HG02870 (cell line): Measurements from ENCODE around the gene SH3RF3.
A peak's percentile ranks its signal among the peaks of the same experiment; 100 is the strongest.
"Not testable (repeated sequence)": the region's sequence is repeated elsewhere in the genome, so short reads cannot be mapped to it uniquely, and the experiment has no call there.

Experiments
- ATAC-seq: cut with Tn5 transposase; IDR thresholded peaks from one replicate; pipeline ENCODE4 v1.9.1; 2021; ENCODE audit warnings: mild to moderate bottlenecking, moderate library complexity; ENCODE audit not compliant: unreplicated experiment

Gene SH3RF3

GRCh38 chr2:109213646-109214433, 84.8 kb downstream of the SH3RF3 start:
- peak; percentile 58 for ATAC-seq

DNA sequence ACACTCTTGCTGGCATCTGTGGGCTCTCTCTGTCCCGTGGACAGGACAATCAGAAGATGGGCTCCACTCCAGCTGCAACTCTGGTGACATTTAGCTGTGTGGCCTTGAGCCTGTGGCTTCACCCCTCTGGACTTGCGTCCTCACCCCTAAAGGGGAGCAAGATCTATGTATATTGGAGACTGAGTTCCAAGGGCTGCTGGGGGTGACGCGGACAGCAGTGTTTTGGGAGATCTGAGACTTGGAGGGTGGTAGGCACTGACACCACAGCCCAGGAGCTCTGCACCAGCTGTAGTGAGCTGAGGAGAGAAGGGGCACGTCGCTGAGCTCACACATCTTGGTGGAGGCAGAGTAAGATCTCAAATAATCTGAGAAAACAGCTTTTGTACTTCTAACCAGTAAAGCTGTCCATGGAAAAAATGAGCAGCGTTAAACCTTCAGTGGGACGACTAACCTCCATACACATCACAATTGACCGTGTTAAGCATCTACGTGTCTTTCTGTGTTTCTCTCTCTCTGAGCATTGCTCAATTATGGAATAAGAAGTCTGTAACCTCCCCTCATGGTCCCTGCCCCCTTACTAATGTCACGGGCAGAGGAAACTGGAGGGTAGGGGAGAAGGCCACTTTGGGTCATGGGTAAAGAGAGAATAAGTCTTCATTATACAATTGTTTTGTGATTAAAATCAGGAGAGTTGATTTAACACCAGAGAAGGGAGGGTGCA, 85.8 kb downstream of the SH3RF3 start:
- no peak for ATAC-seq

DNA sequence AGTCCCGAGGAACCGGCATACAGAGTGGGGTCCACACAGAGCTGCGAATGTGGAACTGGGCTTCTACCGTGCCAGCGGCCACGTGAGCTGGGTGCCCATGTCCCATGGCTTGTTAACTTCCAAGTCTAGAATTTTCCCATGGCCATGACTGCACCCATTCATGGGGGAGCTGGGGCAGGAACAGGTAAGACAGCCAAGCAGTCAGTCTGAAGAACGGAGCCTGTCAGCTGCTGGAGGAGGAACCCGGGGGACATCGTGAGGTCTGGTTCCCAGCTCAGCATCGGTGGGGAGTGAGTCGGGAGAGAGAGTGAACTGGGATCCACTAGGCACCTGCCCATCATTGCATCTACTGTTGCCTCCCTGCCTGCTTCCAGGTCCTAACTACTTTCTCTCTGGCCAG, 86.9 kb downstream of the SH3RF3 start:
- no peak for ATAC-seq

GRCh38 chr2:109216332-109216731, 87.3 kb downstream of the SH3RF3 start:
- no peak for ATAC-seq

- ATAC-seq = no peak
Measured at GRCh38 chr2:109217362-109218086, 88.5 kb downstream of the SH3RF3 start.

DNA sequence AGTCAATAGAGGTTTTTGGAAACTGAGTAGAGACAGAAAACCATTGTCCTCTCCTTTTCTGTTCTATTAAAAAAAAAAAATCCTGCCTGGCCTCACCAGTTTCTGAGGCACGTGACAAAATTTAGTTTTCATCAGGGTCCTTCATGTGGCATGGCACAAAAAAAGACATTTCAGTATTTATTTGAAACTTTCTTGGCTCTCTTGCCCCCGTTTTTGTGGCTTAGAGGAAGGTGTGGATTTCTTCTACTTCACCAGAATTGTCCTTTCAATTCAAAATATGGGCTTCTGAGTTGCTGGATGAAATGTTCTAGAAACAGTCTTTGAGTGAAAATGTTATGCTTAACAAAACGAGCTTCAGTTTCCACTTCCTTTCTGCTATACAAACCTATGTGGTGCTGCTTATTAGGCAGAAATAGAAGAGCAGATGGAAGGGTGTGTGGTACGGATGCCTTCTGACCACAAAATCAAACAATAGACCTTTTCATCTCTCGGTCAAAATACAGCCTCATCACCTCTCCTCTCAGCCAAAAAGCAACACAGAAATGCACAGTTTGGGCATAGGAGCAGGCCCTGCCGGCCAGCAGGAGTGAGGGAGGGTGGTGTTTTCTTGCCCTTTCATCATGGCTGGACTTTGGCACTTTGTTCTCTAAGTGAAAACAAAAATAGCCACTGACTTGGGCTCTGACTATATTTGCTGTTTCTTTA, 89.2 kb downstream of the SH3RF3 start:
- peak; percentile 56 for ATAC-seq

GRCh38 chr2:109218792-109219126, 89.8 kb downstream of the SH3RF3 start:
- ATAC-seq = no peak

DNA sequence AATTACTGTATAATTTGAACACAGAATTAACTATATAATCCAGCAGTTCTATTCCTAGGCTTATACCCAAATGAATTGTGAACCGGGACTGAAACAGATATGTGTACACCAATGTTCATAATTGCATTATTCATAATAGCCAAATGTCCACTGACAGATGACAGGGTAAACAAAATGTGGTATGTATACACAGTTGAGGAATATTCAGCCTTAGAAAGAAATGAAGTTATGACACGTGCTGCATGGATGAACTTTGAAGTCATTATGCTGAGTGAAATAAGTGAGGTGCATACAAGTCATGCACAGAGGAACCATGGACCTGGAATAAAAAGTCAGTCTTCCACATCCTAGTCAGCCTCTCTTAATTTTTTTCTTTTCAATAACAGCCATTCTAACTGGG, 91.9 kb downstream of the SH3RF3 start:
- ATAC-seq = no peak

- not testable (repeated sequence) for ATAC-seq
Measured at GRCh38 chr2:109221316-109221715, 92.3 kb downstream of the SH3RF3 start.

- no peak for ATAC-seq
Measured at GRCh38 chr2:109222422-109222821, 93.4 kb downstream of the SH3RF3 start.

DNA sequence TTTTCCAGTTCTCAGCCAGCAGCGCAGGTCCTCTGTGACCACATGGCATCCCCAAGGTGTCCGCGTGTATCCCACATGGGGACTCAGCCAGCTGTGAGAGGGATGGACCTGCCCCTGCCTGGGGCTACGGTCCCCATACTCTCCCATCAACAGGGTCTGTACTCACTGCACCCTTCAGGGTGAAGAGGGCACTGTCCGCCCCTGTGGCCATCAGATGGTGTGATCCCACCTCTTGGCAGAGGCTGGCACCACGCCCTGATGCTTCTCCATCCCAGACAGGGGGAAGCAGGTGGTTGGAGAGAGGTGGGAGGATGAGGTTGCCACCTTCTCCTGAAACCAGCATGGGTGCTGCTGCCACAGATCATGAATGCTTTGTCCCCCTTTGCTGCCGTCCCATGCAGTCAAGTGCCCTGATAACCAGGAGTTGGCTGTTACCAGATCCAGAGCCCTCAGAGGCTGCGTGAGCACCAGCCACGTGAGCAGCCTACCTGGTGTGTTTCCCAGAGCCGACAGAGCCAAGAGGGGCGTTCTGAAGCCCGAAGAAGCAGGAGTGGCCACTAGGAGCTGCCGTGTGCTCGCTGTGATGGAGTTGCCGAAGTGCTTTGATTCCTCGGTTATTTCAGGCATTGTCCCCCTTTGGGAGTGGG, 93.9 kb downstream of the SH3RF3 start:
- no peak for ATAC-seq

DNA sequence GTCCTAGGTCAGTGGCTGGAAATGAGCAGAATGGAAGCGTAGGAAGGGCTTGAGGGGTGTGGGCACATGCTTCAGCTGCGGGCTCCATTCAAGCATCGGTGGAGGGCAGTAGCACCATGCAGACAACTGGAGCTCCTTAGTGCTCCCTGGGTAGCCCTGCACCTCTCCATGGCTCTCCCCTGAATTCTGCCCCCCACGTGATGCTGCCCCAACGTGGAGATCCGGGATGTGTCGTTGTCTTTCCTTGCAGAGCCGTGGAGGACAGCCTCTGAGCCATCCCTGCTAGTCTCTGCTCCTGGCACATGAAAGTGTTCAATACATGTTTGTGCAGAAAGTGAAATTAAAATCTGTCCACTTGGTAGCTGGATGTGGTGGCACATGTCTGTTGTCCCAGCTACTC, 94.5 kb downstream of the SH3RF3 start:
- ATAC-seq = no peak

- not testable (repeated sequence) for ATAC-seq
Measured at GRCh38 chr2:109224341-109224740, 95.3 kb downstream of the SH3RF3 start.

- ATAC-seq = peak; percentile 36
Measured at GRCh38 chr2:109225170-109225782, 96.3 kb downstream of the SH3RF3 start.

DNA sequence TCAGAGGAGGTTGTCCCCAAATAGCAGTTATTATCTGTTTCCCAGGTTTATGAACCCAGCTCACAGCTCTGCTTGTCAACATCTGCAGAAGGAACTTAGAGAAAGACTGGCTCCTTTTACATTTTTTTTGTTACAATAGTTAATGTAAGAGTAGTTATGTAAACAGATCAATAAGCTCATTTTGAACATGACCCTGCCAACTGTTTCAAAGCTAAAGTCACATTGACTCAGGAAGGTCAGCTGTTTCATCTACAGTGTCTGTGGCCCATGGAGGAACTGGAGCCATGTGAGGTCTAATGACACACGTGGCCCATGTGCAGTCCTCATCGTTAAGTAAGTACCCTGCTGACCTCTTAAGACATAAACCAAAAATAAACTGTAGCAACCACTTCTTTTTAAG, 97.1 kb downstream of the SH3RF3 start:
- no peak for ATAC-seq

DNA sequence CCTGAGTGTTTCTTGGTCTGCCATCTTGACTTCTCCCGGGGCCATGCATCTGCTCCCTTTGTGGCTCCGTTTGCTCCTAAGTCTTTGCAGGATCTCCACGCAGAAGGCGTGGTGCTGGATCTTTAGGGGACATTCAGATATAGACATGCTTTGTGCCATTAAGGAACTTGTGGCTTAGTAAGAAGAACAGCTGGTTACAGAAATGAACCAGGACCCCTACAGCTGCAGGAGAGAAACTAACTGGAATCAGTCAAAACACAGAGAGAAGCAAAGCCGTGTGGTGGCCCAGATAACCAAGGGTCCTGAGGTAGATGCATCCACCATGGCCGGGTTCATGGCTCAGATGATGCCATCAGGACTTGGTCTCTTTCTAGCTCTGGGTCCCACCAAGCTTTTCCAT, 97.6 kb downstream of the SH3RF3 start:
- ATAC-seq = no peak

DNA sequence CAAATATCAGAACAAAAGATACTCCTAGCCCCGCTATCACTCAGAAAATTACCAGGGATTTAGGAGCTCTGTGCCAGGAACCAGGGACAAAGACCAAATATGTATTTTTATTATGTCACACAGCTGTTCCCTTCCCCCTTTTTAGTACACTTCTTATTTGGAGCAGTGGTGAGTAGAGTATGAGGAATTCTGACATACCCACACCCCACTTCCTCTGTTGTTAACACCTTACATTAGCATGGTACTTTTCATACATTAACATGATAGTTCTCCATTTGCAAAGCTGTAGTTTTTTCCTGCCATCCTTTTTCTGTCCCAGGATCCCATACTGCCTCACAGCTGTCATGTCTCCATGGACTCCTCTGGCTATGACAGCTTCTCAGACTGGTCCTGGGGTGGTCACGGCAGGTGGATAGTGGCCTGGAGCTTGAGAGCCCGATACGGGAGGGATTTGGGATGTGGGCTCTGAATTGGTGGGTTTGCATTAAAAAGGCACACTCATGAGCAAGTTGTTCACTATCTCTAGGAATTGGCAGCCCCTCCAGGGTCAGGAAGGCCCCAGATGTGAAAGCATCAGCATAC, 100.2 kb downstream of the SH3RF3 start:
- no peak for ATAC-seq

DNA sequence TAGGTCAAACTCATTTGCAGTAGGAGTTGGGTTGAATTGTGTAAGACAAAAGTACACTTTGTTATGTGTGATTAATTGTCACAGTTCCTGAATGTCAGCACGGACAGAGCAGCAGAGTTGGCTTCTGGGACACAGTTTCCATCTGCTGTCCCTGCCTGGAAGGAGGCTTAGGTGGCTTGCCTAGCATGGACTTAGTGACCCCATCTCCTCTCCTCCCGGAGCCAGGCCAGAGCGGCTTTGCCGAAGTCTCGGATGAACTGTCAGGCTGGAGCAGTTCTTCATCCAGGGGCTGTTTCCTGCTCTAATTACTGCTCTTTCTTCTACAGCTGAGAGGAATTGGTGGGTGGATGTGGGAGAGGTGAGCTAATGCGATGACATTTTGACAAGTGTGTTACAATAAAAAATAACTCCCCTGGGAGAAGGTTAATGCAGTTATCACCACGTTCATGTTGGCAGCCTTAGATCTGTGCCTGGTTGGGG, 102.0 kb downstream of the SH3RF3 start:
- ATAC-seq = no peak

GRCh38 chr2:109231428-109231827, 102.4 kb downstream of the SH3RF3 start:
- no peak for ATAC-seq
